Stimulated activated effector memory CD8-positive, alpha-beta T cell treated with anti-CD3 and anti-CD28 coated beads, Interleukin-12 subunit alpha, Interleukin-12 subunit beta, amount 100 ng/mL, for 72 hours (primary cell): ENCODE data around the gene ITPRIP.

Source experiments
- ATAC-seq: fragments of 150-1000 bp; cut with Tn5 transposase; 2 replicates; pipeline ENCODE4 v1.10.0; 2021
- DNase-seq, 2 donors: peaks; one replicate each; pipeline ENCODE4 v3.0.0; 2021 to 2022; ENCODE audit warnings: low spot score in 2 of 2
- H3K27ac Mint-ChIP-seq: one replicate; pipeline ENCODE4 v1.8.0; 2022; ENCODE audit warnings: mild to moderate bottlenecking, mixed read lengths
- H3K36me3 Mint-ChIP-seq: one replicate; pipeline ENCODE4 v1.8.0; 2022; ENCODE audit warnings: mild to moderate bottlenecking, mixed read lengths
- H3K4me1 Mint-ChIP-seq: one replicate; pipeline ENCODE4 v1.8.0; 2022; ENCODE audit warnings: mixed read lengths
- H3K4me3 Mint-ChIP-seq: one replicate; pipeline ENCODE4 v1.8.0; 2022; ENCODE audit warnings: mild to moderate bottlenecking, mixed read lengths
- H3K9me3 Mint-ChIP-seq: one replicate; pipeline ENCODE4 v1.8.0; 2022; ENCODE audit warnings: mixed read lengths

ITPRIP gene

GRCh38 chr10:104349623-104350126 is 11.4 kb upstream of the ITPRIP start:
- Mint-ChIP-seq H3K27ac (no peak overlapping the region), H3K36me3 (peaks cover 4% of the 10 kb centered on the region), H3K4me3 (no peak overlapping the region), H3K4me1 (peaks cover 20% of the 10 kb centered on the region), H3K9me3 (no peaks in the 10 kb centered on the region)
- DNase-seq (no peak), ATAC-seq (no peak)

GRCh38 chr10:104348601-104349000 is 10.3 kb upstream of the ITPRIP start:
- Mint-ChIP-seq H3K4me3 (no peak overlapping the region), H3K4me1 (peaks cover 20% of the 10 kb centered on the region), H3K9me3 (no peaks in the 10 kb centered on the region), H3K27ac (no peak overlapping the region), H3K36me3 (peaks cover 3% of the 10 kb centered on the region)
- DNase-seq (no peak), ATAC-seq (no peak)

GRCh38 chr10:104347295-104348045 is 9.2 kb upstream of the ITPRIP start:
- Mint-ChIP-seq H3K9me3 (no peaks in the 10 kb centered on the region), H3K27ac (no peak overlapping the region), H3K4me1 (peaks cover 16% of the 10 kb centered on the region), H3K36me3 (no peaks in the 10 kb centered on the region), H3K4me3 (no peak overlapping the region)
- DNase-seq, result peak in 1 of 2 donors; percentile 26
- ATAC-seq, result no peak

- ATAC-seq (peak; percentile 56), DNase-seq (peak in 1 of 2 donors; percentile 52)
- Mint-ChIP-seq H3K4me1 (peaks cover 11% of the 10 kb centered on the region), H3K9me3 (no peaks in the 10 kb centered on the region), H3K4me3 (no peak overlapping the region), H3K27ac (peak overlapping the region; percentile 64), H3K36me3 (no peaks in the 10 kb centered on the region)
Measured at GRCh38 chr10:104345941-104346340, 7.7 kb upstream of the ITPRIP start.

- no peaks in the 10 kb centered on the region for H3K36me3 Mint-ChIP-seq
- no peaks in the 10 kb centered on the region for H3K9me3 Mint-ChIP-seq
- peaks cover 11% of the 10 kb centered on the region for H3K4me1 Mint-ChIP-seq
- DNase-seq, result peak in 1 of 2 donors; percentile 20
- H3K4me3 Mint-ChIP-seq, result no peak overlapping the region
- ATAC-seq, result no peak
- H3K27ac Mint-ChIP-seq, result peak overlapping the region; percentile 64
Measured at GRCh38 chr10:104345515-104345914, 7.2 kb upstream of the ITPRIP start.

GRCh38 chr10:104344219-104344618 is 6.0 kb upstream of the ITPRIP start:
- H3K27ac Mint-ChIP-seq, result no peak overlapping the region
- no peaks in the 10 kb centered on the region for H3K36me3 Mint-ChIP-seq
- H3K9me3 Mint-ChIP-seq, result no peaks in the 10 kb centered on the region
- peak in 1 of 2 donors; percentile 33 for DNase-seq
- ATAC-seq, result no peak
- peaks cover 11% of the 10 kb centered on the region for H3K4me1 Mint-ChIP-seq
- no peak overlapping the region for H3K4me3 Mint-ChIP-seq

GRCh38 chr10:104342941-104343411 is 4.7 kb upstream of the ITPRIP start:
- DNase-seq (peak in 1 of 2 donors; percentile 26), ATAC-seq (no peak)
- H3K36me3 Mint-ChIP-seq, result peaks cover 6% of the 10 kb centered on the region
- H3K4me1 Mint-ChIP-seq, result peaks cover 21% of the 10 kb centered on the region
- no peak overlapping the region for H3K4me3 Mint-ChIP-seq
- H3K27ac Mint-ChIP-seq, result no peak overlapping the region
- no peaks in the 10 kb centered on the region for H3K9me3 Mint-ChIP-seq

GRCh38 chr10:104340641-104341040 is 2.4 kb upstream of the ITPRIP start:
- Mint-ChIP-seq H3K4me3 (peak overlapping the region; percentile 12), H3K36me3 (peaks cover 18% of the 10 kb centered on the region), H3K4me1 (peaks cover 29% of the 10 kb centered on the region), H3K27ac (no peak overlapping the region), H3K9me3 (no peaks in the 10 kb centered on the region)
- DNase-seq (peak in 1 of 2 donors; percentile 36), ATAC-seq (no peak)

- H3K9me3 Mint-ChIP-seq, result no peaks in the 10 kb centered on the region
- H3K4me1 Mint-ChIP-seq, result peaks cover 29% of the 10 kb centered on the region
- peak in 1 of 2 donors; percentile 39 for DNase-seq
- peak overlapping the region; percentile 12 for H3K4me3 Mint-ChIP-seq
- H3K27ac Mint-ChIP-seq, result no peak overlapping the region
- peaks cover 22% of the 10 kb centered on the region for H3K36me3 Mint-ChIP-seq
- ATAC-seq, result no peak
Measured at GRCh38 chr10:104340111-104340526, 1.9 kb upstream of the ITPRIP start.

- Mint-ChIP-seq H3K4me1 (peaks cover 34% of the 10 kb centered on the region), H3K36me3 (peaks cover 27% of the 10 kb centered on the region), H3K4me3 (peak overlapping the region; percentile 93), H3K27ac (peak overlapping the region; percentile 99), H3K9me3 (no peaks in the 10 kb centered on the region)
- ATAC-seq (no peak), DNase-seq (peak in 1 of 2 donors; percentile 29)
Measured at GRCh38 chr10:104339469-104340110, 1.3 kb upstream of the ITPRIP start.

- ATAC-seq (peak; percentile 56), DNase-seq (peak in 1 of 2 donors; percentile 61)
- H3K27ac Mint-ChIP-seq, result peak overlapping the region; percentile 99
- H3K9me3 Mint-ChIP-seq, result no peaks in the 10 kb centered on the region
- H3K4me3 Mint-ChIP-seq, result peak overlapping the region; percentile 93
- peaks cover 52% of the 10 kb centered on the region for H3K4me1 Mint-ChIP-seq
- peaks cover 42% of the 10 kb centered on the region for H3K36me3 Mint-ChIP-seq
Measured at GRCh38 chr10:104337521-104337984, 712 bp downstream of the ITPRIP start.

- ATAC-seq (no peak), DNase-seq (no peak)
- peak overlapping the region; percentile 93 for H3K4me3 Mint-ChIP-seq
- H3K36me3 Mint-ChIP-seq, result peaks cover 42% of the 10 kb centered on the region
- H3K4me1 Mint-ChIP-seq, result peaks cover 53% of the 10 kb centered on the region
- H3K9me3 Mint-ChIP-seq, result no peaks in the 10 kb centered on the region
- H3K27ac Mint-ChIP-seq, result peak overlapping the region; percentile 99
Measured at GRCh38 chr10:104336821-104337467, 1.3 kb downstream of the ITPRIP start.

- ATAC-seq (no peak), DNase-seq (no peak)
- peaks cover 49% of the 10 kb centered on the region for H3K36me3 Mint-ChIP-seq
Measured at GRCh38 chr10:104334965-104335650, 3.2 kb downstream of the ITPRIP start.

GRCh38 chr10:104334561-104334960 is 3.7 kb downstream of the ITPRIP start:
- ATAC-seq (no peak), DNase-seq (no peak)
- H3K36me3 Mint-ChIP-seq, result peaks cover 49% of the 10 kb centered on the region
- peaks cover 77% of the 10 kb centered on the region for H3K4me1 Mint-ChIP-seq
- H3K27ac Mint-ChIP-seq, result peak overlapping the region; percentile 99
- no peaks in the 10 kb centered on the region for H3K9me3 Mint-ChIP-seq
- H3K4me3 Mint-ChIP-seq, result peak overlapping the region; percentile 59

More at GRCh38 chr10:104334965-104335650, 3.2 kb downstream of the ITPRIP start:
- Mint-ChIP-seq H3K9me3 (no peaks in the 10 kb centered on the region), H3K27ac (peak overlapping the region; percentile 99), H3K4me1 (peaks cover 72% of the 10 kb centered on the region), H3K4me3 (peak overlapping the region; percentile 93)
